Dedifferentiated amniotic fluid mesenchymal stem cell (primary cell): ENCODE results near the gene DUXA.

Experiments
- DNase-seq: peaks from one replicate; pipeline ENCODE4 v3.0.0-alpha.2; 2016; ENCODE audit errors: extremely low spot score

The DUXA gene

GRCh38 chr19:57105976-57106721 lies 61.1 kb downstream of the DUXA start:
- DNase-seq: no peak
